Stimulated activated CD4-positive, alpha-beta T cell treated with anti-CD3 and anti-CD28 coated beads, Interleukin-2, amount 100 ng/mL, for 48 hours (primary cell): ENCODE data around the gene MAP3K10.
"Not testable (repeated sequence)": the region's sequence is repeated elsewhere in the genome, so short reads cannot be mapped to it uniquely, and the experiment has no call there.

Experiments used
- DNase-seq, 2 donors: peaks; one replicate each; pipeline ENCODE4 v3.0.0-alpha.2; 2020

Gene MAP3K10

GRCh38 chr19:40190891-40191835 lies at the start of gene MAP3K10:
TSS of gene MAP3K10 (plus strand) at chr19:40191426. CDS start at chr19:40192032, 606 bp downstream.
- DNase-seq, result peak; percentile 66 to 73

- DNase-seq, result no peak
Measured at GRCh38 chr19:40141551-40141950, 49.7 kb upstream of the MAP3K10 start.

GRCh38 chr19:40143612-40144011 lies 47.6 kb upstream of the MAP3K10 start:
- DNase-seq, result no peak

- no peak for DNase-seq
Measured at GRCh38 chr19:40144151-40144550, 47.1 kb upstream of the MAP3K10 start.

GRCh38 chr19:40144947-40145748 lies 46.1 kb upstream of the MAP3K10 start:
- no peak for DNase-seq

GRCh38 chr19:40145749-40146029 lies 45.5 kb upstream of the MAP3K10 start:
- not testable (repeated sequence) for DNase-seq

DNA sequence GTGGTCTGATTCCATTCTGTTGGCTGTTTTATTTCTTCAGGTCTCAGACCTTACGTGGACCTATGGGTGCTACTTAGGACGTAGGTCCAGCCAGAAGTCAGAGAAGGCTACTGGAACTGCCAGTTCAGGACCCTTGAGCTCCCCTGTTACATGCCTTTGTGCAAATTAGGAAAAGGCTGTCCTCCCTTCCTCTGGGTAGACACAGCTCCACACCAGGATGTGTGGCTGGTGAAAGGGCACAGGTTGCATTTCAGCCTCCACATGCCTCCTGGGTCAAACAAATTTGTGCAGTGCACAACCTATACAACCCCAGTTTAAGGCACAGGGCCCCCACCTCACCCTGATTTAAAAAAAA lies 43.9 kb upstream of the MAP3K10 start:
- no peak for DNase-seq

- DNase-seq, result no peak
Measured at GRCh38 chr19:40147693-40148347, 43.4 kb upstream of the MAP3K10 start.

DNA sequence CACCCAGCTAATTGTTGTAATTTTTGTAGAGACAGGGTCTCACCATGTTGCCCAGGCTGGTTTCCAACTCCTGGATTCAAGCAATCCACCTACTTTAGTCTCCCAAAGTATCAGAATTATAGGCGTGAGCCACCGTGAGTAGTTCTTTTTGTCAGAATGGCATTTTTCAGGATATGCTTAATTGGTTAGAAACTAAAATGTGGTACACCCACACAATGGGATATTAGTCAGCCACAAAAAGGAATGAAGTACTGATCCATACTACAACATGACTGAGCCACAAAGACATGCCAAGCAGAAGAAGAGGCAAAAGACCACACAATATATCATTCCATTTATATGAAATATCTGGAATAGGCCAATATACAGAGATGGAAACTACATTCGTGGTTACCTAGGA lies 41.7 kb upstream of the MAP3K10 start:
- no peak for DNase-seq

- DNase-seq, result no peak
Measured at GRCh38 chr19:40150170-40150569, 41.1 kb upstream of the MAP3K10 start.

DNA sequence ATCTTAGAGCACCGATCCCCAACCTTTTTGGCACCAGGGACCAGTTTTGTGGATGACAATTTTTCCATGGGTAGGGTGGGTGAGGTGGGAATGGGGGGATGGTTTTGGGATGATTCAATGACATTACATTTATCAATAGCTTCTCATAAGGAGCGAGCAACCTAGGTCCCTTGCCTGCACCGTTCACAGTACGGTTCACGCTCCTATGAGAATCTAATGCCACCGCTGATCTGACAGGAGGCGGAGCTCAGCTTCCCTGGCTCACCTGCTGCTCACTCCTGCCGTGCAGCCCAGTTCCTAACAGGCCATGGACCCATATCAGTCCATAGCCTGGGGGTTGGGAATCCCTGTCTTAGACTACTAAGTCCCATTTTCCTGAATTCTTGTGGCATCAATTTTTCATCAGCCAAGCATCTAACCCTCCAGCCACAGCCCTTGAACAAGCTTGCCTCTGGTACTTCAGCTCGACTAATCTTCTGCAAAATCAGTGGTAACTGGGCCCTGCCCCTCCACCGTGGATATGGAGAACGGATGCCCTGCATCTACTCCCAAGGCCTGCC lies 37.0 kb upstream of the MAP3K10 start:
- no peak for DNase-seq

GRCh38 chr19:40155749-40156265 lies 35.4 kb upstream of the MAP3K10 start:
- no peak for DNase-seq

DNA sequence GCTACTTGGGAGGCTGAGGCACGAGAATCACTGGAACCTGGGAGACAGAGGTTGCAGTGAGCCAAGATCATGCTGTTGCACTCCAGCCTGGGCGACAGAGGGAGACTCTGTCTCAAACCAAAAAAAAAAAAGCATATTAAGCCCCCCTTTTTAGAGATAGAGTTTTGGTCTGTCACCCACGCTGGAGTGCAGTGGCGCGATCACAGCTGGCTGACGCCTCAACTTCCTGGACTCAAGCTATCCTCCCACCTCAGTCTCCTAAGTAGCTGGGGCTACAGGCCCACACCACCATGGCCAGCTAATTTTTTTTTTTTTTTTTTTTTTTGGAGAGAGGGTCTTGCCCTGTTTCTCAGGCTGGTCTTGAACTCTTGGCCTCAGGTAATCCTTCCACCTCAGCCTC lies 34.2 kb upstream of the MAP3K10 start:
- no peak for DNase-seq

DNA sequence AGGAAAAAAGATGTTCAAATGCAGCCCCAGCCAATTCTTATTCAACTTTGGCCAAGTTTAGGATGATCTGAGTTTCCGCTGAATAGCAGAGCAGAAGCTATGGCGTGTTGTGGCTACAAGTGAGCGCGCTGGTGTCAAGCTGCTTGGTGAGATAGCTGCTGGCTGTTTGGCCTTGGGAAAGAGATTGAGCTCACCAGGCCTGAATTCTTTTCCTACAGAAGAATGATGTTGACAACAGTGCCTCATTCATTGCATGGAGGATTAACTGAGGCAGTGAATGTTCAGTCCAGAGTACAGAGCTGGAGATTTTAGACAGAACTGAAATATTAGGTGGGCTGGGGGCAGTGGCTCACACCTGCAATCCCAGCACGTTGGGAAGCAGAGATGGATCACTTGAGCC lies 31.5 kb upstream of the MAP3K10 start:
- DNase-seq, result no peak

GRCh38 chr19:40162104-40162503 lies 29.1 kb upstream of the MAP3K10 start:
- DNase-seq, result no peak

- no peak for DNase-seq
Measured at GRCh38 chr19:40163541-40164129, 27.6 kb upstream of the MAP3K10 start.

- DNase-seq, result peak; percentile 55 to 64
Measured at GRCh38 chr19:40165362-40165937, 25.8 kb upstream of the MAP3K10 start.

- DNase-seq, result not testable (repeated sequence)
Measured at GRCh38 chr19:40169482-40170302, 21.5 kb upstream of the MAP3K10 start.

- DNase-seq, result not testable (repeated sequence)
Measured at GRCh38 chr19:40170303-40170989, 20.8 kb upstream of the MAP3K10 start.

DNA sequence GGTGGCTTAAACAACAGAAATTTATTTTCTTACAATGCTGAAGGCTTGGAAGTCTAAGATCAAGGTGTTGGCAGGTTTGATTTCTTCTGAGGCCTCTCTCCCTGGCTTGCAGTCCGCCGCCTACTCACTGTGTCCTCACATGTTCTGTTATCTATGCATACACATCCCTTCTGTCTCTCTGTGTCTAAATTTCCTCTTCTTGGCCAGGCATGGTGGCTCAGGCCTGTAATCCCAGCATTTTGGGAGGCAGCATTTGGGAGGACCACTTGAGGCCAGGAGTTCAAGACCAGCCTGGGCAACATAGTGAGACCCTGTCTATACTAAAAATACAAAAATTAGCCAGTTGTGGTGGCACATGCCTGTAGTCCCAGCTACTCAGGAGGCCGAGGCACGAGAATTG lies 19.9 kb upstream of the MAP3K10 start:
- DNase-seq, result not testable (repeated sequence)

DNA sequence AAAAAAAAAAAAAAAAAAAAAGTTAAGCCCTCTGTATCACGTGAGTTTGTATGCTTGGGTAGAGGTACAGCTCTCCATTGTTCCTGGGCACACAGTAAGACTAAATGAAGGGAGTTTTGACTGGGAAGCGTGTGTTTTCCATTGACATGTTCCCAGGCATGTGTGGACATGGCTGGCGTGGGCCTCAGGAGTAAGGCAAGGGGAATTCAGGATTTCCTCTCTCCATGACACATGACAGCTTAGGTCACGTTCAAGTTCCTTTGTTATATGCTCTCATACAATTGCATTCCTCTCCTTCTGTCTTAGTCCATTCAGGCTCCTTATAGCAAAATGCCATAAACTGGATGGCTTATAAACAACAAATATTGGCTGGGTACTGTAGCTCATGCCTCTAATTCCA lies 17.1 kb upstream of the MAP3K10 start:
- DNase-seq, result no peak
